HG03521 (cell line): Measurements from ENCODE around the gene NFATC1.

Source experiments
- ATAC-seq: cut with Tn5 transposase; IDR thresholded peaks from one replicate; pipeline ENCODE4 v1.9.1; 2021; ENCODE audit warnings: mild to moderate bottlenecking, moderate library complexity; ENCODE audit not compliant: unreplicated experiment

NFATC1 gene

GRCh38 chr18:79527656-79528315 lies 132.1 kb downstream of the NFATC1 start:
- ATAC-seq: no peak

- no peak for ATAC-seq
Measured at GRCh38 chr18:79528316-79528695, 132.6 kb downstream of the NFATC1 start.

- ATAC-seq: peak; percentile 43
Measured at GRCh38 chr18:79528846-79529245, 133.1 kb downstream of the NFATC1 start.

GRCh38 chr18:79529296-79529695 lies 133.6 kb downstream of the NFATC1 start:
- no peak for ATAC-seq

GRCh38 chr18:79529991-79530390 lies 134.3 kb downstream of the NFATC1 start:
- ATAC-seq: no peak

GRCh38 chr18:79530821-79531220 lies 135.1 kb downstream of the NFATC1 start:
- ATAC-seq: no peak

GRCh38 chr18:79531386-79531785 lies 135.7 kb downstream of the NFATC1 start:
- no peak for ATAC-seq

- no peak for ATAC-seq
Measured at GRCh38 chr18:79531926-79532312, 136.2 kb downstream of the NFATC1 start.

- no peak for ATAC-seq
Measured at GRCh38 chr18:79532313-79533007, 136.7 kb downstream of the NFATC1 start.

GRCh38 chr18:79533146-79533545 lies 137.4 kb downstream of the NFATC1 start:
- no peak for ATAC-seq

- ATAC-seq: no peak
Measured at GRCh38 chr18:79533591-79533990, 137.9 kb downstream of the NFATC1 start.

GRCh38 chr18:79534356-79534755 lies 138.6 kb downstream of the NFATC1 start:
- no peak for ATAC-seq

GRCh38 chr18:79537758-79538157 lies 142.0 kb downstream of the NFATC1 start:
- no peak for ATAC-seq

GRCh38 chr18:79538635-79539034 lies 142.9 kb downstream of the NFATC1 start:
- ATAC-seq: no peak

GRCh38 chr18:79540161-79540903 lies 144.6 kb downstream of the NFATC1 start:
- ATAC-seq: no peak

- ATAC-seq: no peak
Measured at GRCh38 chr18:79540904-79541282, 145.2 kb downstream of the NFATC1 start.

GRCh38 chr18:79542213-79542612 lies 146.5 kb downstream of the NFATC1 start:
- ATAC-seq: no peak

GRCh38 chr18:79542876-79543750 lies 147.4 kb downstream of the NFATC1 start:
- ATAC-seq: no peak

GRCh38 chr18:79543861-79544385 lies 148.2 kb downstream of the NFATC1 start:
- ATAC-seq: no peak

- no peak for ATAC-seq
Measured at GRCh38 chr18:79544386-79544963, 148.7 kb downstream of the NFATC1 start.
